ENCODE measurements around the gene EMCN. TPM values are rescaled to one million over a fixed set of nuclear protein-coding genes. Genes with fewer than 3 reads are reported as not detected.

The EMCN gene
- total RNA-seq, 1 experiment from 2014 or later, result not detected

- no peaks in the 10 kb centered on the region for H3K9me3 ChIP-seq (replicated peaks)
- H3K4me1 ChIP-seq (replicated peaks), result no peaks in the 10 kb centered on the region
- no peaks in the 10 kb centered on the region for H3K27me3 ChIP-seq (replicated peaks)
- H3K4me3 ChIP-seq, result no peak overlapping the region
- no peak for DNase-seq (ENCODE audit: low read depth in 1 of 2, low spot score in 2 of 2)
- H3K36me3 ChIP-seq, result no peaks in the 10 kb centered on the region
- no peak overlapping the region for H3K27ac ChIP-seq
Measured at GRCh38 chr4:100466501-100466900, 51.3 kb downstream of the EMCN start.

GRCh38 chr4:100461807-100462605 lies 55.8 kb downstream of the EMCN start:
- Histone ChIP-seq H3K9me3 (replicated peaks) (0 out of 2 replicates have a peak, but pooled peaks cover 2% of the 10 kb centered on the region), H3K27ac (no peak overlapping the region), H3K4me1 (replicated peaks) (no peaks in the 10 kb centered on the region), H3K4me3 (no peak overlapping the region), H3K27me3 (replicated peaks) (no peaks in the 10 kb centered on the region), H3K36me3 (no peaks in the 10 kb centered on the region)
- DNase-seq (ENCODE audit: low read depth in 1 of 2, low spot score in 2 of 2), result no peak

- Histone ChIP-seq H3K4me3 (no peak overlapping the region), H3K27me3 (replicated peaks) (no peaks in the 10 kb centered on the region), H3K36me3 (no peaks in the 10 kb centered on the region), H3K4me1 (replicated peaks) (no peaks in the 10 kb centered on the region), H3K9me3 (replicated peaks) (no peaks in the 10 kb centered on the region), H3K27ac (no peak overlapping the region)
- DNase-seq (ENCODE audit: low read depth in 1 of 2, low spot score in 2 of 2), result no peak
Measured at GRCh38 chr4:100450449-100450848, 67.4 kb downstream of the EMCN start.

GRCh38 chr4:100431416-100431815 lies 86.4 kb downstream of the EMCN start:
- H3K4me1 ChIP-seq (replicated peaks), result no peaks in the 10 kb centered on the region
- no peaks in the 10 kb centered on the region for H3K36me3 ChIP-seq
- no peak for DNase-seq (ENCODE audit: low read depth in 1 of 2, low spot score in 2 of 2)
- H3K27me3 ChIP-seq (replicated peaks), result no peaks in the 10 kb centered on the region
- no peak overlapping the region for H3K4me3 ChIP-seq
- H3K27ac ChIP-seq, result no peak overlapping the region
- H3K9me3 ChIP-seq (replicated peaks), result no peaks in the 10 kb centered on the region

- Histone ChIP-seq H3K9me3 (replicated peaks) (no peaks in the 10 kb centered on the region), H3K36me3 (no peaks in the 10 kb centered on the region), H3K4me3 (no peak overlapping the region), H3K4me1 (replicated peaks) (no peaks in the 10 kb centered on the region), H3K27me3 (replicated peaks) (no peaks in the 10 kb centered on the region), H3K27ac (no peak overlapping the region)
- DNase-seq (ENCODE audit: low read depth in 1 of 2, low spot score in 2 of 2), result no peak
Measured at GRCh38 chr4:100430451-100430850, 87.4 kb downstream of the EMCN start.

GRCh38 chr4:100429616-100430015 lies 88.2 kb downstream of the EMCN start:
- no peaks in the 10 kb centered on the region for H3K36me3 ChIP-seq
- no peak for DNase-seq (ENCODE audit: low read depth in 1 of 2, low spot score in 2 of 2)
- no peaks in the 10 kb centered on the region for H3K4me1 ChIP-seq (replicated peaks)
- H3K27me3 ChIP-seq (replicated peaks), result no peaks in the 10 kb centered on the region
- no peak overlapping the region for H3K4me3 ChIP-seq
- no peak overlapping the region for H3K27ac ChIP-seq
- no peaks in the 10 kb centered on the region for H3K9me3 ChIP-seq (replicated peaks)

- no peaks in the 10 kb centered on the region for H3K4me1 ChIP-seq (replicated peaks)
- no peaks in the 10 kb centered on the region for H3K9me3 ChIP-seq (replicated peaks)
- DNase-seq (ENCODE audit: low read depth in 1 of 2, low spot score in 2 of 2), result no peak
- no peaks in the 10 kb centered on the region for H3K27me3 ChIP-seq (replicated peaks)
- no peaks in the 10 kb centered on the region for H3K36me3 ChIP-seq
- H3K27ac ChIP-seq, result no peak overlapping the region
- no peak overlapping the region for H3K4me3 ChIP-seq
Measured at GRCh38 chr4:100428051-100428450, 89.8 kb downstream of the EMCN start.

- H3K27ac ChIP-seq, result no peak overlapping the region
- H3K36me3 ChIP-seq, result no peaks in the 10 kb centered on the region
- H3K4me1 ChIP-seq (replicated peaks), result peaks cover 12% of the 10 kb centered on the region
- H3K27me3 ChIP-seq (replicated peaks), result no peaks in the 10 kb centered on the region
- no peaks in the 10 kb centered on the region for H3K9me3 ChIP-seq (replicated peaks)
- no peak overlapping the region for H3K4me3 ChIP-seq
- no peak for DNase-seq (ENCODE audit: low read depth in 1 of 2, low spot score in 2 of 2)
Measured at GRCh38 chr4:100424376-100424775, 93.4 kb downstream of the EMCN start.

GRCh38 chr4:100422894-100423293 lies 94.9 kb downstream of the EMCN start:
- peaks cover 12% of the 10 kb centered on the region for H3K4me1 ChIP-seq (replicated peaks)
- no peak for DNase-seq (ENCODE audit: low read depth in 1 of 2, low spot score in 2 of 2)
- H3K27ac ChIP-seq, result no peak overlapping the region
- no peaks in the 10 kb centered on the region for H3K27me3 ChIP-seq (replicated peaks)
- no peaks in the 10 kb centered on the region for H3K9me3 ChIP-seq (replicated peaks)
- H3K36me3 ChIP-seq, result no peaks in the 10 kb centered on the region
- no peak overlapping the region for H3K4me3 ChIP-seq

- Histone ChIP-seq H3K36me3 (no peaks in the 10 kb centered on the region), H3K4me1 (replicated peaks) (peaks cover 12% of the 10 kb centered on the region), H3K9me3 (replicated peaks) (no peaks in the 10 kb centered on the region), H3K27me3 (replicated peaks) (no peaks in the 10 kb centered on the region), H3K4me3 (peak overlapping the region; percentile 18), H3K27ac (peak overlapping the region; percentile 55)
- DNase-seq (ENCODE audit: low read depth in 1 of 2, low spot score in 2 of 2), result peak in 1 of 2 experiments; percentile 32
Measured at GRCh38 chr4:100421361-100421978, 96.4 kb downstream of the EMCN start.

GRCh38 chr4:100420571-100420970 lies 97.3 kb downstream of the EMCN start:
- no peaks in the 10 kb centered on the region for H3K36me3 ChIP-seq
- H3K27ac ChIP-seq, result peak overlapping the region; percentile 55
- no peaks in the 10 kb centered on the region for H3K9me3 ChIP-seq (replicated peaks)
- H3K4me3 ChIP-seq, result no peak overlapping the region
- H3K27me3 ChIP-seq (replicated peaks), result no peaks in the 10 kb centered on the region
- peaks cover 12% of the 10 kb centered on the region for H3K4me1 ChIP-seq (replicated peaks)
- peak in 1 of 2 experiments; percentile 8 for DNase-seq (ENCODE audit: low read depth in 1 of 2, low spot score in 2 of 2)

GRCh38 chr4:100417565-100417964 lies 100.3 kb downstream of the EMCN start:
- no peak for DNase-seq (ENCODE audit: low read depth in 1 of 2, low spot score in 2 of 2)
- Histone ChIP-seq H3K27ac (no peak overlapping the region), H3K9me3 (replicated peaks) (no peaks in the 10 kb centered on the region), H3K4me1 (replicated peaks) (peaks cover 12% of the 10 kb centered on the region), H3K36me3 (no peaks in the 10 kb centered on the region), H3K4me3 (no peak overlapping the region), H3K27me3 (replicated peaks) (no peaks in the 10 kb centered on the region)

- Histone ChIP-seq H3K27ac (no peak overlapping the region), H3K9me3 (replicated peaks) (no peaks in the 10 kb centered on the region), H3K4me3 (no peak overlapping the region), H3K36me3 (no peaks in the 10 kb centered on the region), H3K27me3 (replicated peaks) (no peaks in the 10 kb centered on the region), H3K4me1 (replicated peaks) (no peaks in the 10 kb centered on the region)
- no peak for DNase-seq (ENCODE audit: low read depth in 1 of 2, low spot score in 2 of 2)
Measured at GRCh38 chr4:100414016-100414790, 103.6 kb downstream of the EMCN start.

- peak in 1 of 2 experiments; percentile 2 for DNase-seq (ENCODE audit: low read depth in 1 of 2, low spot score in 2 of 2)
Measured at GRCh38 chr4:100391863-100392262, 126.0 kb downstream of the EMCN start.

More at GRCh38 chr4:100391863-100392262, 126.0 kb downstream of the EMCN start:
- Histone ChIP-seq H3K36me3 (no peaks in the 10 kb centered on the region), H3K27ac (no peak overlapping the region), H3K4me1 (replicated peaks) (no peaks in the 10 kb centered on the region), H3K27me3 (replicated peaks) (no peaks in the 10 kb centered on the region), H3K4me3 (no peak overlapping the region), H3K9me3 (replicated peaks) (no peaks in the 10 kb centered on the region)

Measured in SJSA1 (cell line).